HG03135 (cell line): ENCODE measurements around the gene EXOC2.
"Not testable (repeated sequence)": the region's sequence is repeated elsewhere in the genome, so short reads cannot be mapped to it uniquely, and the experiment has no call there.

Experiments
- ATAC-seq: cut with Tn5 transposase; IDR thresholded peaks from one replicate; pipeline ENCODE4 v1.9.1; 2021; ENCODE audit warnings: mild to moderate bottlenecking, moderate library complexity; ENCODE audit not compliant: unreplicated experiment

Gene EXOC2

DNA sequence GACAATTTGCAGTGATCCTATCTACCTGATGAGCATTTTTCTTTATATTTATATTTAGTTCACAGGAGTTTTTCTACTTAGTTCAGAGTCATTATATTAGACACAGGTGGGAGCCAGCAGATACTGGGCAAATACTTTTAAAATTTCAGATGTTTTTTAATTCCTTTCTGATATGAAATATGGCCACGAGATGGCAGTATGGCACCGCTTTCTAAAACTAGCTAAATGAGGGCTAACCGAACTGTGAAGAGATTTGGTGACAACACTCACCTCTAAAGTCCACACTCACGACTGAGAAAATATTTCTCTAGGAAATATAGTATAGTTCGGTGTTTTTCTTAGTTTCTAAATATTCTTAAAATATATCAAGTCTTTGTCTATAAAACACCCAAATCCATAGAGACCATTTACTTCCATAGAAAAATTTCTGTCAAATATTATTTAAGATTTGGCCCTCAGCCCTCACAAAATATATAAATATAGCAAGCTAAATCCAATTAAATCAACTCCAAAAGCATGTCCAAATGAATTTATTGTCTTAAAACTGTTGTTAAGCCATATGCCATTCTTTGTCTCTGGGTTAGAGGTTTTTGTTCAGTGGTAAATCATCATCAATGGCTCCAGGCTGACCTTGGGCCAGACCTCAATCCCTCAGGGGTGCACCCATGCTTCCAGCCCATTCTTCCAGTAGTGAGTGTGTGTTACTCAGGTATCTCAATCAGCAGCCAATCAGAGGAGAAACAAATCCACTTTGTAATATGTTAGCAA lies 99.6 kb downstream of the EXOC2 start:
- no peak for ATAC-seq

- ATAC-seq, result no peak
These were observed 103.8 kb downstream of the EXOC2 start for GRCh38 chr6:589090-589489.

DNA sequence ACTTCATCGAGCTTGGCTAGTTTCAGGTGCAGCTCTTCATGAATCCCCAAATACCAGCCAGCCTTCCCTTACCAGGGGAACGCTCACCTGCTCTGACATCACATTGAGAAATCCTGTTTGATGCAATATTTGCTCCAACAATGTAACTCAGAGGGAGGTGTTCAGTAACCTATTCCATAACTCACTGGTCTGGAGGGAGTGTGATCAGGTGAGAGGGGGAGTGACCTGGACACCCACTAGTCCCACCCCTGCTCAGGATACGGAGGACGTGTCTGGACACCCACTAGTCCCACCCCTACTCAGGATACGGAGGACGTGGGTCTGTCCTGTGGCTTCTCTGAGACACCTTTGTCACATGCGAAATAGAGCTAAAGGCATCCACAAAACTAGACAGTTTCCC lies 106.4 kb downstream of the EXOC2 start:
- no peak for ATAC-seq

DNA sequence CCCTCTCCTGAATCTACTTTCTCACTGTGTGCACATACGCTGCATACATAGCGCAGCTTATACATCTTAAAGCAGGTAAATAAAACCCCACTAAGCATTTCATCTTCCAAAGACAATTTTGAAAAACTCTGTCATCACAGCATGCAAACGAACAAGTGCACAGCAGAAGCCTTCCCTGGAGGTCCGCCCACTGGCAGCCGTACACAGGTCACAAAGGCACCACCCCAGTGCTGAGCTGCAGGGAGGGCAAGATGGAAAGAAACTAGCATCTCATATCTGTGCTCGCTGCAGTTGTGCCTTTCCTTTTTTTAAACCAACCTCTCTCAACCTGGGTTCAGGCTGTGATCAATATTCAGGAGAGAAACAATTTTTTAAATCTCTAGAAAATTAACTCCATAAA lies 109.3 kb downstream of the EXOC2 start:
- no peak for ATAC-seq

GRCh38 chr6:583116-583515 lies 109.8 kb downstream of the EXOC2 start:
- no peak for ATAC-seq

DNA sequence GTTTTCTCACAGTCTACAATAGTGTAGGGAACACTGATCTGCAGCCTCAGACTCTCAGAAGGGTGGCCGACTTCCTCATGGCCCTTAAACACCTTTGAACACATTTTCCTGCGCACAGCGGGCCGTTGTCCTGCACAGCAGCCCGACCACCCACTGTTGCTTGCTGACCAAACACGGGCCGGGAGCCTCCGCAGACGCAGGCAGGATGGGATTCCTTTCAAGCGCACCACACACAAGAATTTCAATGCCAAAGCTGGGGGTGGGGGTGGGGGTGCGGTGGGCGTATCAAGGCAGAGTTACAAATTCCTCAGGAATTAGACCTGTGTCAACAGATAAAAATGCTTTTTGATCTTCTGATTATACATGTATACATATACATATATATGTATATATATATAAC lies 110.6 kb downstream of the EXOC2 start:
- ATAC-seq, result no peak

DNA sequence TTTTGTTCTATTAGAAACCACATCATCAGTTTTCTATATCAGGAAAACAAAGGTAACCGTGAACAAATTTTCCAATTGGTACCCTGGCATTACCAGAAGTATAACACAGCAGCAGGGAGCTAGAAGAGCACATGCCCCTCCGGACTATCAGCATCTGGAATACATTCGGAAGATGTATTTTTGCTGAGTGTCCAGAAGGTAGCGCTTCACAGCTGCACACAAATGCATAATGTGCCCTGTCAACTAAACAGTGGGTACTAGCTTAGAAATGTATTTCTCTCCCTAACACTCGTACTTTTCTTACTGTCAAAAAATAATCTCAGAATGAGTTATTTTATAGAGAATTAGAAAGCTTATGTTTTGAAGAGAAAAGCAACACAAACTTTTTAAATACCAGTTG lies 113.6 kb downstream of the EXOC2 start:
- ATAC-seq, result no peak

GRCh38 chr6:572596-573265 lies 120.2 kb downstream of the EXOC2 start:
- ATAC-seq, result no peak

DNA sequence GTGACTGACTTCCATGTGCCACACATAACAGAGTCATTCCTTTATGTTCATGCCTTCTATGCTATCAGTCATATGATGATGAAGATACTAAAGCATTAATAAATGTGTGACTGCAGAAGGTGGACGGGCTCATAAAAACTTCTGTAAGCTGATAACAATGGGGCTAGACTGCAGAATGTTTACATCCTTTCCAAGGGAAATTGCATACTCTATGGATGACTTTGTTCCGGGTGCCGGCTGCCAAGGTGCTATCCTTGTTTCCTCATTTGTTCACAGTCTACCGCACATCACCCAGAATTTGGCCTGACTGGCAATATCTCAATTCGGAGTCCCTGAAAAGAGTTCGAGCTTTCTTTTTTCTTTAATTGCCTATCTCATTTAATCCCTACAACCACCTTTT lies 121.0 kb downstream of the EXOC2 start:
- ATAC-seq, result no peak

DNA sequence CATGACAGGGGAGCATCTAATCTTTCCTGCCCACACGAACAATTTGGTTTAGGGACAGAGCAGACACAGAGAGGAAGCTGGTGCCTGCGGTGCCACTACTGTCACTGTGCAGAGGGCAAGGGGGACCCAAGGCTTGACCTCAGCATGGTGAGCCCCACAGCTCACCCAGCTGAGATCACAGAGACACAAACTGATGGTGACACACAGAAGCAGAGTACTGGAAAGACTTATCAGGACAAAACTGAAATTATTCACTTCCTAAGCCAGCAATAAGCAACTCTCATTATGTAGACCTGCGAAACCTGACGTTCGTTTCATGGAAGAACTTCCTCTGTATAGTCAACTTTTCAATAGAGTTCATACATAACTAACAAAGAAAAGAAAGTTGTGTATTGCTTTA lies 122.1 kb downstream of the EXOC2 start:
- ATAC-seq, result no peak

- no peak for ATAC-seq
These were observed 123.9 kb downstream of the EXOC2 start for GRCh38 chr6:568954-569523.

- no peak for ATAC-seq
These were observed 124.9 kb downstream of the EXOC2 start for GRCh38 chr6:568085-568484.

DNA sequence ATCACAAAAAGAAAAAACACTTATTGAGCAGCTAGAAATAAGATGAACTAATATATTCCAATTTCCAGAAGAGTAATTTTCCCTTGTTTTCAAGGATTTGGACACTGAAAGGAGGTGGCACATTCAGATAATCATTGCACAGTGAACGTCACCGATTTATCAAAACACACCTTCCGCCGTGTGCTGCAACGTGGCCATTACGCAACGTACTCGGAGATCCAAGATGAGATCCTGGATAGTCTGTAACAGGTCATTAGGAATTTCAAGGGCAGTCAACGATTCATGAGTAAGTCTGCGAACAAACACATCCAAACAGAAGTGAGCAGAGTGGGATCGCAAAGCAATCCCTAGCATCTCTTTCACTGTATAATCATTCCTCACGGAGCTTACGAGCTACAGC lies 129.1 kb downstream of the EXOC2 start:
- ATAC-seq, result no peak

GRCh38 chr6:562052-562676 lies 130.8 kb downstream of the EXOC2 start:
- no peak for ATAC-seq

DNA sequence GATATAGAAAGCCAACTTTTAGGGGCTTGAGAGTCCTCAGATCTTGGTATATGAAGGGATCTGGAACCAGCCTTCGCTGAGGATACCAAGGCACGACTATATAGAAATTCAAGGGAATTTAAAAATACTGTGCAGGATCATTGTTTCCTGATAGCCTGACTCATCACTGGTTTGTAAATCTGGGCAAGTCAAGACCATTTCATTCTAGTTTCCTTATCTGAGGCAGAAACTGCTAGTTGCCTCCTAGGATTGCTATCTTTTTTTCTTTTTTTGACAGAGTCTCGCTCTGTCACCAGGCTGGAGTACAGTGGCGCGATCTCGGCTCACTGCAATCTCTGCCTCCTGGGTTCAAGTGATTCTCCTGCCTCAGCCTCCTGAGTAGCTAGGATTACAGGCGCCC lies 131.6 kb downstream of the EXOC2 start:
- ATAC-seq, result not testable (repeated sequence)

- no peak for ATAC-seq
These were observed 134.0 kb downstream of the EXOC2 start for GRCh38 chr6:558959-559358.

DNA sequence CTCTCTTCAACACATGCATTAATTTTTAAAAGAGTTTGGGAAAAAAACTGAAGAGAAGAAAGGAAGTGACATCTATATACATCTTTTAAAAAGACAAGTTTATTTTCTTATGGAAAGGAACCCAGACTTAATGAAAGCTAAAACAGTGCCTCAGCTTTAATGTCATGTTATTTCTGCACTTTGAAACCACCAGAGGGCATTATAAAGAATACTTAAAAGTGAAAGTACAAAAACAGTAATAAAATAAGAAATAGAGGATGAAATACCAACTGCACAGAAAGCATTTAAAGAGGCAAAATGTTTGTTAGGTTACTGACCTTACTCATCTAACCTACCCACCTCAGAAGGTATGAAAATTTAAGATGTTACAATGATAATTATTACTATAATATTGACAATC lies 134.8 kb downstream of the EXOC2 start:
- ATAC-seq, result no peak

- no peak for ATAC-seq
These were observed 141.0 kb downstream of the EXOC2 start for GRCh38 chr6:551829-552350.

DNA sequence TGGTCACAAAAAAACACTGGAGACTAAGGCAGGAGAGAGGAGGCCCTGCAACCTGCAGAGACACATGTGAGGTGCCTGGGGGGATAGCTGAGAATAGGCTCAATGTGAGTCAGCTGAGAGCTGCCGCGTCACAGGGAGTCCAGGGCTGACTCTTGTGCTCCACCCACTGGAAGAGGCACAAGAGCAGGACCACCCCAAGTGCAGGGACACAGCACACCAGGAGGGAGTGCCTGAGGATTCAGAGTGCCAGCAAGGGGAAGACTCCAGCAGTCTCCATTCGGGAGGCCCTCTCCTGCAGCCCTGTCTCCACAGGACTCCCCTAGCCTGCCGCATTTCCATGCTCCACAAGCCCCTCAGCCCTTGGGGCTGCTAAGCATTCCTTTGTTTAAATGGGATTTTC lies 141.5 kb downstream of the EXOC2 start:
- ATAC-seq, result no peak

DNA sequence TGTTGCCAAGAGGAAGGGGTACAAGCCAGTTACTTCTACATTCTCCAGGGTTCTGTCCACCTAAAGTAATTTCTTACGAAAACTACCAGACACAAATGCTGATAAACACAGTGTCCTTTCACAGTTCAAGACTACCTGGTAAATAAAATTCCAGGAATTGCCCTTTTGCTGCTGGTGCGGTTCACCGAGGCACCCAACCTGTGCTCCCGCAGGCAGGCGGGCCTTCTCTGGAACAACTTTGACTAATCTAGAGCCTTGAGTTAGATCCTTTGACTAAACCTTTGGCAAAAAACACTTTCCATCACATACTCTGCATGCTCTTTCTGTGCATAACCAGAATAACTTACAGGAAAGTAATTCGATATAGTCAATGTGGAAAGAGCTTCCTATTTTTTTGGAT lies 143.0 kb downstream of the EXOC2 start:
- no peak for ATAC-seq

GRCh38 chr6:548517-548916 lies 144.4 kb downstream of the EXOC2 start:
- no peak for ATAC-seq

- no peak for ATAC-seq
These were observed 144.8 kb downstream of the EXOC2 start for GRCh38 chr6:548091-548490.
